Panc1 (cell line): ENCODE data around the gene LCE6A. TPM values are rescaled to one million over a fixed set of nuclear protein-coding genes. Genes with fewer than 3 reads are reported as not detected.

Experiments used
- ATAC-seq: fragments of 200-7000 bp; cut with Tn5 transposase; 2 replicates; pipeline ENCODE4 v1.9.1; 2020; ENCODE audit warnings: mild to moderate bottlenecking, moderate library complexity
- Bru-seq: library from RNA; stranded (reverse); fragments of 400-500 nt; gene quantifications from one replicate; lab custom pipeline; 2021; lab: Mats Ljungman, UMichigan
- BruChase-seq, 2 experiments: library from RNA; stranded (reverse); fragments of 400-500 nt; gene quantifications; one replicate each; lab custom pipeline; 2021; lab: Mats Ljungman, UMichigan
- BruUV-seq: library from RNA; stranded (reverse); fragments of 400-500 nt; replicated peaks from 2 replicates; lab custom pipeline; 2021; lab: Mats Ljungman, UMichigan
- CTCF ChIA-PET: fragments of 300-600 bp; sonication (Branson Sonifier 250); formaldehyde crosslinking; loops from one replicate; lab custom pipeline; 2022; ENCODE audit warnings: antibody characterized with exemption; lab: Charles Lee
- POLR2A ChIA-PET: fragments of 300-600 bp; sonication (Branson Sonifier 250); formaldehyde crosslinking; loops from one replicate; lab custom pipeline; 2022; ENCODE audit warnings: antibody characterized with exemption; lab: Charles Lee
- DNase-seq: peaks from one replicate; pipeline ENCODE4 v3.0.0-alpha.2; 2010; ENCODE audit warnings: low read depth, low spot score
- H3K27ac ChIP-seq: 2 replicates; pipeline ENCODE4 v1.5.1; 2011; ENCODE audit warnings: mild to moderate bottlenecking, low read length, inconsistent platforms
- H3K27me3 ChIP-seq: fragments of 200-500 bp; sonication (Bioruptor generic); 2 replicates; pipeline ENCODE4 v1.6.0; 2014; ENCODE audit warnings: low read length, inconsistent platforms; ENCODE audit not compliant: control insufficient read depth, insufficient read depth
- H3K36me3 ChIP-seq: fragments of 200-500 bp; sonication (Bioruptor generic); 2 replicates; pipeline ENCODE4 v1.5.1; 2014; ENCODE audit warnings: inconsistent platforms, mild to moderate bottlenecking, low read length, moderate library complexity; ENCODE audit not compliant: control insufficient read depth, insufficient read depth
- H3K4me1 ChIP-seq: 2 replicates; pipeline ENCODE4 v1.5.1; 2011; ENCODE audit warnings: inconsistent platforms, mild to moderate bottlenecking, low read length, moderate library complexity; ENCODE audit not compliant: control insufficient read depth, insufficient read depth
- H3K4me3 ChIP-seq, 2 experiments: 2 replicates each; pipeline ENCODE4 v1.5.1; 2011 to 2012; ENCODE audit warnings: low read depth in 2 of 2, low read length in 2 of 2, mild to moderate bottlenecking in 2 of 2, inconsistent platforms in 1 of 2, moderate library complexity in 1 of 2
- H3K9me3 ChIP-seq: fragments of 200-500 bp; sonication (Bioruptor generic); 2 replicates; pipeline ENCODE4 v1.5.1; 2014; ENCODE audit warnings: low read depth, mild to moderate bottlenecking, inconsistent platforms, low read length, moderate library complexity; ENCODE audit not compliant: control insufficient read depth, insufficient read depth
- POLR2AphosphoS5 ChIP-seq: IDR thresholded peaks from 2 replicates; pipeline ENCODE4 v1.6.1; 2012; ENCODE audit warnings: mild to moderate bottlenecking, low read depth, low read length, moderate library complexity
- SIN3A ChIP-seq: IDR thresholded peaks from 2 replicates; pipeline ENCODE4 v1.6.1; 2012; ENCODE audit warnings: low read depth, mild to moderate bottlenecking, low read length, moderate library complexity, borderline replicate concordance; ENCODE audit not compliant: insufficient read depth
- TCF7L2 ChIP-seq: IDR thresholded peaks from 2 replicates; pipeline ENCODE4 v1.6.1; 2011; ENCODE audit warnings: mild to moderate bottlenecking, low read depth, low read length, inconsistent platforms
- in situ Hi-C: cut with HindIII; loops from 2 replicates; pipeline ENCODE4 v1.10.0; 2016; ENCODE audit warnings: low sequenced_read_pairs, low pct_unique_long_range_greater_than_20kb
- intact Hi-C: fragments of 100-400 bp; cut with micrococcal nuclease; formaldehyde crosslinking; loops from one replicate; pipeline ENCODE4 v1.10.0; 2022; ENCODE audit not compliant: unreplicated experiment
- long read RNA-seq: library from polyadenylated mRNA; unstranded; transcript quantifications from one replicate; pipeline ENCODE4 v2.0.0, GENCODE V29; 2021; ENCODE audit not compliant: unreplicated experiment
- polyA plus RNA-seq: library from polyadenylated mRNA; unstranded; fragments of >200 nt; gene quantifications from one replicate; pipeline ENCODE4 v1.2.1, GENCODE V29; 2012; ENCODE audit warnings: missing spikeins; ENCODE audit not compliant: insufficient read length
- total RNA-seq: library from RNA; stranded (reverse); gene quantifications from one replicate; pipeline ENCODE4 v1.2.1, GENCODE V29; 2021; ENCODE audit not compliant: unreplicated experiment
- TF ChIP-seq, protein P1 (sequence below), 2 experiments: IDR thresholded peaks; 2 replicates each; pipeline ENCODE4 v1.6.1; 2011 to 2012; ENCODE audit warnings: low read depth in 2 of 2, control low read depth in 1 of 2, low read length in 1 of 2, mild to moderate bottlenecking in 1 of 2, moderate library complexity in 1 of 2; ENCODE audit not compliant: insufficient read depth in 1 of 2
- TF ChIP-seq, protein P2 (sequence below): fragments of 450-650 bp; IDR thresholded peaks from 2 replicates; pipeline ENCODE4 v1.5.1; 2017; ENCODE audit warnings: mild to moderate bottlenecking

Gene LCE6A, protein sequence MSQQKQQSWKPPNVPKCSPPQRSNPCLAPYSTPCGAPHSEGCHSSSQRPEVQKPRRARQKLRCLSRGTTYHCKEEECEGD
- total RNA-seq (not detected), Bru-seq, nascent RNA (not detected), BruChase-seq, experiment 1, labeled RNA remaining after a 2-hour chase (not detected), BruChase-seq, experiment 2, labeled RNA remaining after a 6-hour chase (not detected)
- polyA plus RNA-seq = not detected
- long read RNA-seq = 0 reads

DNA sequence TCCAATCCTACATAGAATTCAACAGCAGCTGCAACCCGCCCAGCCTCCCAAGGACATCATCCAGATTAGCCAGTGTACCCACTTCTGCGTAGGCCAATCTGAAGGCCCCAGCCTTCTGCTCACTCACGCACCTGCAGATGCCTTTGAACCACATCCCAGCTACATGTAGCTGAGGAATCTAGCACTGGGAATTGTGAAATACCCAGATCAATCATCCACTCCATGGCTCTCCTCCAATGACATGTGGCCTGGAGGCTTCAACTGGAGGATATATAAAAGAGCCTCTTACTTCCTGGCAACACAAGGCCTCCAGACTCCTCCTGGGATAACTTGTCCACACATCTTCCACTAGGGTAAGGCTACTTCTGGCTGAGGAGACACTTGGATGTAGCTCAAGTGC is at the start of gene LCE6A:
Gene LCE6A, plus strand, starts transcription at position 301 of the 400 bp plus-strand sequence. CDS start 665 bp downstream, outside the sequence.
- intact Hi-C loops (no loop called here), in situ Hi-C loops (no loop called here)
- no peak for ATAC-seq
- Histone ChIP-seq H3K27ac (no peak within 1 kb of the TSS), H3K4me1 (no peaks in the 10 kb centered on the region), H3K9me3 (no peaks in the 10 kb centered on the region), H3K36me3 (no peaks in the 10 kb centered on the region), H3K4me3 (no peak within 1 kb of the TSS), H3K27me3 (no peaks in the 10 kb centered on the region; the same call in 1 of the 2 replicates)
- no peak for DNase-seq
- POLR2A ChIA-PET = no interaction called here
- no peak for TF ChIP-seq TCF7L2
- TF ChIP-seq POLR2AphosphoS5 = no peak
- no peak for TF ChIP-seq SIN3A
- TF ChIP-seq, protein P1, sequence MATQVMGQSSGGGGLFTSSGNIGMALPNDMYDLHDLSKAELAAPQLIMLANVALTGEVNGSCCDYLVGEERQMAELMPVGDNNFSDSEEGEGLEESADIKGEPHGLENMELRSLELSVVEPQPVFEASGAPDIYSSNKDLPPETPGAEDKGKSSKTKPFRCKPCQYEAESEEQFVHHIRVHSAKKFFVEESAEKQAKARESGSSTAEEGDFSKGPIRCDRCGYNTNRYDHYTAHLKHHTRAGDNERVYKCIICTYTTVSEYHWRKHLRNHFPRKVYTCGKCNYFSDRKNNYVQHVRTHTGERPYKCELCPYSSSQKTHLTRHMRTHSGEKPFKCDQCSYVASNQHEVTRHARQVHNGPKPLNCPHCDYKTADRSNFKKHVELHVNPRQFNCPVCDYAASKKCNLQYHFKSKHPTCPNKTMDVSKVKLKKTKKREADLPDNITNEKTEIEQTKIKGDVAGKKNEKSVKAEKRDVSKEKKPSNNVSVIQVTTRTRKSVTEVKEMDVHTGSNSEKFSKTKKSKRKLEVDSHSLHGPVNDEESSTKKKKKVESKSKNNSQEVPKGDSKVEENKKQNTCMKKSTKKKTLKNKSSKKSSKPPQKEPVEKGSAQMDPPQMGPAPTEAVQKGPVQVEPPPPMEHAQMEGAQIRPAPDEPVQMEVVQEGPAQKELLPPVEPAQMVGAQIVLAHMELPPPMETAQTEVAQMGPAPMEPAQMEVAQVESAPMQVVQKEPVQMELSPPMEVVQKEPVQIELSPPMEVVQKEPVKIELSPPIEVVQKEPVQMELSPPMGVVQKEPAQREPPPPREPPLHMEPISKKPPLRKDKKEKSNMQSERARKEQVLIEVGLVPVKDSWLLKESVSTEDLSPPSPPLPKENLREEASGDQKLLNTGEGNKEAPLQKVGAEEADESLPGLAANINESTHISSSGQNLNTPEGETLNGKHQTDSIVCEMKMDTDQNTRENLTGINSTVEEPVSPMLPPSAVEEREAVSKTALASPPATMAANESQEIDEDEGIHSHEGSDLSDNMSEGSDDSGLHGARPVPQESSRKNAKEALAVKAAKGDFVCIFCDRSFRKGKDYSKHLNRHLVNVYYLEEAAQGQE (IDR thresholded peaks at IDR 0.05; ENCODE audit: insufficient read depth in 1 of 2, low read depth in 2 of 2, low read length in 1 of 2) = no peak
- TF ChIP-seq, protein P2, sequence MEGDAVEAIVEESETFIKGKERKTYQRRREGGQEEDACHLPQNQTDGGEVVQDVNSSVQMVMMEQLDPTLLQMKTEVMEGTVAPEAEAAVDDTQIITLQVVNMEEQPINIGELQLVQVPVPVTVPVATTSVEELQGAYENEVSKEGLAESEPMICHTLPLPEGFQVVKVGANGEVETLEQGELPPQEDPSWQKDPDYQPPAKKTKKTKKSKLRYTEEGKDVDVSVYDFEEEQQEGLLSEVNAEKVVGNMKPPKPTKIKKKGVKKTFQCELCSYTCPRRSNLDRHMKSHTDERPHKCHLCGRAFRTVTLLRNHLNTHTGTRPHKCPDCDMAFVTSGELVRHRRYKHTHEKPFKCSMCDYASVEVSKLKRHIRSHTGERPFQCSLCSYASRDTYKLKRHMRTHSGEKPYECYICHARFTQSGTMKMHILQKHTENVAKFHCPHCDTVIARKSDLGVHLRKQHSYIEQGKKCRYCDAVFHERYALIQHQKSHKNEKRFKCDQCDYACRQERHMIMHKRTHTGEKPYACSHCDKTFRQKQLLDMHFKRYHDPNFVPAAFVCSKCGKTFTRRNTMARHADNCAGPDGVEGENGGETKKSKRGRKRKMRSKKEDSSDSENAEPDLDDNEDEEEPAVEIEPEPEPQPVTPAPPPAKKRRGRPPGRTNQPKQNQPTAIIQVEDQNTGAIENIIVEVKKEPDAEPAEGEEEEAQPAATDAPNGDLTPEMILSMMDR = no peak
- no TSS peak for BruUV-seq
- CTCF ChIA-PET = no interaction called here

DNA sequence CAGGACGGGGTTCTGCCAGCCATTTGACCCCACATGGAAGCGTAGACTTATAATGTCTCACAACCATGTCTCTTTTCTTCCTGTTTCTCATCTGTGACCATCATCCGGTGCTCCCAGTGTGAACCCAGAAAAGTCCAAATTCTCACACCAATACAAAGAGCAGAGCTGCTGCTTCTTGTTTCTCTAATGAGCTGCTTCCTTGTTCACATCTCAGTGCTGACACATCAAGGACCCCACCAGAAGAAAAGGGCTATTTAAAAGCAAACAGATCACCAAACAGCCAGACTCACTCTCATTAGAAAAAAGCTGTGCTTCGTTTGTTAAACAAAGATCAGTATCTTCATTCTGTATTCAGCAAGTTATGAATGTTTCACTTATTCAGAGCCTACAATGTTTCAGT is 47.0 kb upstream of the LCE6A start:
- intact Hi-C loops = no loop called here
- TF ChIP-seq, protein P1 (IDR thresholded peaks at IDR 0.05; ENCODE audit: insufficient read depth in 1 of 2, low read depth in 2 of 2, low read length in 1 of 2) = no peak
- TF ChIP-seq SIN3A (no peak), TCF7L2 (no peak), POLR2AphosphoS5 (no peak)
- TF ChIP-seq, protein P2 = no peak
- peaks cover 2% of the 10 kb centered on the region; the same call in 1 of the 2 replicates for H3K27me3 ChIP-seq
- no peaks in the 10 kb centered on the region for H3K36me3 ChIP-seq
- no peaks in the 10 kb centered on the region for H3K9me3 ChIP-seq
- no peak for ATAC-seq
- ChIA-PET CTCF (no interaction called here), POLR2A (no interaction called here)
- no peak for DNase-seq
- in situ Hi-C loops = no loop called here
- no peak overlapping the region for H3K27ac ChIP-seq
- H3K4me3 ChIP-seq = no peak overlapping the region
- BruUV-seq = no TSS peak
- no peaks in the 10 kb centered on the region for H3K4me1 ChIP-seq
